HepG2 (cell line): Measurements from ENCODE around the gene SPG7. TPM values are rescaled to one million over a fixed set of nuclear protein-coding genes. Genes with fewer than 3 reads are reported as not detected.

Source experiments
- BRCA1 ChIP-seq: sonication (generic); formaldehyde crosslinking; IDR thresholded peaks from 2 replicates; pipeline ENCODE4 v1.4.0; 2020; ENCODE audit warnings: missing genetic modification reagents
- CEBPG ChIP-seq: IDR thresholded peaks from 2 replicates; pipeline ENCODE4 v1.6.1; 2016
- CENPT ChIP-seq: sonication (generic); formaldehyde crosslinking; IDR thresholded peaks from 2 replicates; pipeline ENCODE4 v1.8.0; 2022; ENCODE audit warnings: low read depth, mild to moderate bottlenecking, moderate library complexity, missing genetic modification reagents
- ELF1 ChIP-seq: sonication (generic); formaldehyde crosslinking; IDR thresholded peaks from 2 replicates; pipeline ENCODE4 v1.4.0; 2020; ENCODE audit warnings: missing genetic modification reagents
- NAIF1 ChIP-seq: sonication (generic); formaldehyde crosslinking; IDR thresholded peaks from 2 replicates; pipeline ENCODE4 v1.5.0; 2020; ENCODE audit warnings: mild to moderate bottlenecking, missing genetic modification reagents, borderline replicate concordance
- PAF1 ChIP-seq: IDR thresholded peaks from 2 replicates; pipeline ENCODE4 v1.6.1; 2016; ENCODE audit warnings: missing genetic modification reagents, missing compliant biosample characterization
- PHF8 ChIP-seq: sonication (generic); formaldehyde crosslinking; IDR thresholded peaks from 2 replicates; pipeline ENCODE4 v1.5.0; 2020; ENCODE audit warnings: missing genetic modification reagents
- SOX13 ChIP-seq, 3 experiments: fragments of 450-650 bp in 1 of 3; sonication (generic) in 1 of 3; formaldehyde crosslinking in 1 of 3; IDR thresholded peaks in 2 of 3; conservative IDR thresholded peaks in 1 of 3; 2 replicates each; pipeline versions ENCODE4 v1.5.0 to v1.6.1; 2016 to 2020; ENCODE audit warnings: antibody characterized with exemption in 1 of 3, mild to moderate bottlenecking in 1 of 3, missing compliant biosample characterization in 1 of 3, missing genetic modification reagents in 1 of 3, moderate library complexity in 1 of 3
- ZNF180 ChIP-seq: sonication (generic); formaldehyde crosslinking; IDR thresholded peaks from 2 replicates; pipeline ENCODE4 v1.4.0; 2020; ENCODE audit warnings: low read depth, missing genetic modification reagents, borderline replicate concordance
- ZNF616 ChIP-seq: sonication (generic); formaldehyde crosslinking; IDR thresholded peaks from 2 replicates; pipeline ENCODE4 v1.5.0; 2020; ENCODE audit warnings: low read depth, mild to moderate bottlenecking, missing genetic modification reagents
- ZNF747 ChIP-seq: sonication (generic); formaldehyde crosslinking; IDR thresholded peaks from 2 replicates; pipeline ENCODE4 v1.8.1; 2023; ENCODE audit warnings: missing genetic modification reagents, mild to moderate bottlenecking, borderline replicate concordance
- ZSCAN20 ChIP-seq: sonication (generic); formaldehyde crosslinking; IDR thresholded peaks from 2 replicates; pipeline ENCODE4 v1.4.0; 2020; ENCODE audit warnings: missing genetic modification reagents, mild to moderate bottlenecking, borderline replicate concordance
- polyA plus RNA-seq, 8 experiments: library from polyadenylated mRNA; depleted of rRNA in 3 of 8; stranded (reverse) in 7 of 8; unstranded in 1 of 8; fragments of >200 nt; fragmentation: Illumina TruSeq in 4 of 8; extraction: Trizol in 4 of 8; gene quantifications; 2 replicates each; pipeline versions ENCODE4 v1.2.1 to v1.2.3, GENCODE V29; 2011 to 2016; ENCODE audit warnings: low read depth in 4 of 8, missing spikeins in 1 of 8, mixed read lengths in 1 of 8; ENCODE audit not compliant: insufficient read depth in 1 of 8
- total RNA-seq, 5 experiments: library from RNA; depleted of rRNA; stranded (reverse); fragments of >200 nt; fragmentation: Illumina TruSeq; extraction: Trizol; gene quantifications; 2 replicates each; pipeline ENCODE4 v1.2.3, GENCODE V29; 2016; ENCODE audit warnings: low read depth in 1 of 5
- TF ChIP-seq, protein P1 (sequence below): IDR thresholded peaks from 2 replicates; pipeline ENCODE4 v1.4.0; 2020; ENCODE audit warnings: mild to moderate bottlenecking, missing genetic modification reagents
- TF ChIP-seq, protein P2 (sequence below): IDR thresholded peaks from 2 replicates; pipeline ENCODE4 v1.6.1; 2016; ENCODE audit warnings: low read depth, borderline replicate concordance
- TF ChIP-seq, protein P3 (sequence below), 2 experiments: sonication (generic) in 1 of 2; formaldehyde crosslinking in 1 of 2; IDR thresholded peaks; 2 replicates each; pipeline versions ENCODE4 v1.4.0 to v1.6.1; 2018 to 2020; ENCODE audit warnings: missing genetic modification reagents in 2 of 2, borderline replicate concordance in 1 of 2, low read depth in 1 of 2, mild to moderate bottlenecking in 1 of 2, missing biosample characterization in 1 of 2
- TF ChIP-seq, protein P4 (sequence below): IDR thresholded peaks from 2 replicates; pipeline ENCODE4 v1.6.1; 2016
- TF ChIP-seq, protein P5 (sequence below): sonication (generic); formaldehyde crosslinking; IDR thresholded peaks from 2 replicates; pipeline ENCODE4 v1.5.1; 2020; ENCODE audit warnings: mild to moderate bottlenecking, missing genetic modification reagents

SPG7 gene
- total and polyA plus RNA-seq, 2 of the 13 experiments (the other 11 are each of a cell fraction or from before 2014, with no cell fraction given): 66.0 to 136 TPM

DNA sequence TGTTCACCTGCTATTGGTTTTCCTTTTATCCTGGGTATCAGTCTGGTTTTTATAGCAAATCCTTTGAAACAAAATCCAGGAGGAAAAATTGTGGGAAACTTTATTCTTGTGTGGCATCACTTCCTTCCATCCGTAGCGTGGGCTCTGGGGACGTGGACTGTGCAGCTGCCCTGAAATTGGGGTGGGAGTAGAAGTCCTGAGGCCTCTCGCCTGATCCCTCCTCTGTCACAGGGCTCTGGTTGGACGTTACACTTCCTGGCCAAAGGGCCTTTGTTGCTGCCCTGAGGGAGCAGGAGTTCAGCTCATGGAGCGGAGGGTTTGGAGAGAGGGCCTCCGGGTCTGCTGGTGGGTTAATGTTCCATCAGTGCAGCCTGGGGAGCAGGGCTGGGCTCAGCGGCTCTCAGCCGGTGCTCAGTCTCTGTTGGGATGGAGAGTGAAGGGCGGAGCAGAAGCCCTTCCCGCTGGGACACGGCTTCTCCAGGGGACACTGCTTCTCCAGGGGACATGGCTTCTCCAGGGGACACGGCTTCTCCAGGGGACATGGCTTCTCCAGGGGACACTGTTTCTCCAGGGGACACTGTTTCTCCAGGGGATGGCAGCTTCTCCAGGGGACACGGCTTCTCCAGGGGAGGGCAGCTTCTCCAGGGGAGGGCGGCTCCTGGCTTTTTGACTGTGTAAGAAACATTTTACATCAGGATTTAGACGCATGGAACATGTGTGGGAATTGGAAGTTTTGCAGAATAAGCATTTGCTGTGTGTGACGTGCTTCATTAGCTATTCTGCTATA is 37.0 kb downstream of the SPG7 start (continued):
- TF ChIP-seq, protein P1, sequence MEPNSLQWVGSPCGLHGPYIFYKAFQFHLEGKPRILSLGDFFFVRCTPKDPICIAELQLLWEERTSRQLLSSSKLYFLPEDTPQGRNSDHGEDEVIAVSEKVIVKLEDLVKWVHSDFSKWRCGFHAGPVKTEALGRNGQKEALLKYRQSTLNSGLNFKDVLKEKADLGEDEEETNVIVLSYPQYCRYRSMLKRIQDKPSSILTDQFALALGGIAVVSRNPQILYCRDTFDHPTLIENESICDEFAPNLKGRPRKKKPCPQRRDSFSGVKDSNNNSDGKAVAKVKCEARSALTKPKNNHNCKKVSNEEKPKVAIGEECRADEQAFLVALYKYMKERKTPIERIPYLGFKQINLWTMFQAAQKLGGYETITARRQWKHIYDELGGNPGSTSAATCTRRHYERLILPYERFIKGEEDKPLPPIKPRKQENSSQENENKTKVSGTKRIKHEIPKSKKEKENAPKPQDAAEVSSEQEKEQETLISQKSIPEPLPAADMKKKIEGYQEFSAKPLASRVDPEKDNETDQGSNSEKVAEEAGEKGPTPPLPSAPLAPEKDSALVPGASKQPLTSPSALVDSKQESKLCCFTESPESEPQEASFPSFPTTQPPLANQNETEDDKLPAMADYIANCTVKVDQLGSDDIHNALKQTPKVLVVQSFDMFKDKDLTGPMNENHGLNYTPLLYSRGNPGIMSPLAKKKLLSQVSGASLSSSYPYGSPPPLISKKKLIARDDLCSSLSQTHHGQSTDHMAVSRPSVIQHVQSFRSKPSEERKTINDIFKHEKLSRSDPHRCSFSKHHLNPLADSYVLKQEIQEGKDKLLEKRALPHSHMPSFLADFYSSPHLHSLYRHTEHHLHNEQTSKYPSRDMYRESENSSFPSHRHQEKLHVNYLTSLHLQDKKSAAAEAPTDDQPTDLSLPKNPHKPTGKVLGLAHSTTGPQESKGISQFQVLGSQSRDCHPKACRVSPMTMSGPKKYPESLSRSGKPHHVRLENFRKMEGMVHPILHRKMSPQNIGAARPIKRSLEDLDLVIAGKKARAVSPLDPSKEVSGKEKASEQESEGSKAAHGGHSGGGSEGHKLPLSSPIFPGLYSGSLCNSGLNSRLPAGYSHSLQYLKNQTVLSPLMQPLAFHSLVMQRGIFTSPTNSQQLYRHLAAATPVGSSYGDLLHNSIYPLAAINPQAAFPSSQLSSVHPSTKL (CRISPR knock-in tag): peak; percentile 29; the same call in 1 of the 2 replicates
- TF ChIP-seq CENPT (CRISPR knock-in tag): no peak
- TF ChIP-seq, protein P2, sequence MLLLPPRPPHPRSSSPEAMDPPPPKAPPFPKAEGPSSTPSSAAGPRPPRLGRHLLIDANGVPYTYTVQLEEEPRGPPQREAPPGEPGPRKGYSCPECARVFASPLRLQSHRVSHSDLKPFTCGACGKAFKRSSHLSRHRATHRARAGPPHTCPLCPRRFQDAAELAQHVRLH: 0 out of 2 replicates have a peak, but pooled peaks have one; percentile 29
- TF ChIP-seq, protein P3, sequence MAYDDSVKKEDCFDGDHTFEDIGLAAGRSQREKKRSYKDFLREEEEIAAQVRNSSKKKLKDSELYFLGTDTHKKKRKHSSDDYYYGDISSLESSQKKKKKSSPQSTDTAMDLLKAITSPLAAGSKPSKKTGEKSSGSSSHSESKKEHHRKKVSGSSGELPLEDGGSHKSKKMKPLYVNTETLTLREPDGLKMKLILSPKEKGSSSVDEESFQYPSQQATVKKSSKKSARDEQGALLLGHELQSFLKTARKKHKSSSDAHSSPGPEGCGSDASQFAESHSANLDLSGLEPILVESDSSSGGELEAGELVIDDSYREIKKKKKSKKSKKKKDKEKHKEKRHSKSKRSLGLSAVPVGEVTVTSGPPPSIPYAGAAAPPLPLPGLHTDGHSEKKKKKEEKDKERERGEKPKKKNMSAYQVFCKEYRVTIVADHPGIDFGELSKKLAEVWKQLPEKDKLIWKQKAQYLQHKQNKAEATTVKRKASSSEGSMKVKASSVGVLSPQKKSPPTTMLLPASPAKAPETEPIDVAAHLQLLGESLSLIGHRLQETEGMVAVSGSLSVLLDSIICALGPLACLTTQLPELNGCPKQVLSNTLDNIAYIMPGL (CRISPR knock-in tag; IDR thresholded peaks at IDR 0.05; ENCODE audit: borderline replicate concordance in 1 of 2, low read depth in 1 of 2): peak in 1 of 2 experiments; percentile 20; a peak in 1 of 4 replicates
- TF ChIP-seq, protein P4, sequence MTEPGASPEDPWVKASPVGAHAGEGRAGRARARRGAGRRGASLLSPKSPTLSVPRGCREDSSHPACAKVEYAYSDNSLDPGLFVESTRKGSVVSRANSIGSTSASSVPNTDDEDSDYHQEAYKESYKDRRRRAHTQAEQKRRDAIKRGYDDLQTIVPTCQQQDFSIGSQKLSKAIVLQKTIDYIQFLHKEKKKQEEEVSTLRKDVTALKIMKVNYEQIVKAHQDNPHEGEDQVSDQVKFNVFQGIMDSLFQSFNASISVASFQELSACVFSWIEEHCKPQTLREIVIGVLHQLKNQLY (CRISPR knock-in tag): peak; percentile 84
- peak; percentile 44; the same call in 1 of the 2 replicates for TF ChIP-seq PHF8 (CRISPR knock-in tag)
- TF ChIP-seq, protein P5, sequence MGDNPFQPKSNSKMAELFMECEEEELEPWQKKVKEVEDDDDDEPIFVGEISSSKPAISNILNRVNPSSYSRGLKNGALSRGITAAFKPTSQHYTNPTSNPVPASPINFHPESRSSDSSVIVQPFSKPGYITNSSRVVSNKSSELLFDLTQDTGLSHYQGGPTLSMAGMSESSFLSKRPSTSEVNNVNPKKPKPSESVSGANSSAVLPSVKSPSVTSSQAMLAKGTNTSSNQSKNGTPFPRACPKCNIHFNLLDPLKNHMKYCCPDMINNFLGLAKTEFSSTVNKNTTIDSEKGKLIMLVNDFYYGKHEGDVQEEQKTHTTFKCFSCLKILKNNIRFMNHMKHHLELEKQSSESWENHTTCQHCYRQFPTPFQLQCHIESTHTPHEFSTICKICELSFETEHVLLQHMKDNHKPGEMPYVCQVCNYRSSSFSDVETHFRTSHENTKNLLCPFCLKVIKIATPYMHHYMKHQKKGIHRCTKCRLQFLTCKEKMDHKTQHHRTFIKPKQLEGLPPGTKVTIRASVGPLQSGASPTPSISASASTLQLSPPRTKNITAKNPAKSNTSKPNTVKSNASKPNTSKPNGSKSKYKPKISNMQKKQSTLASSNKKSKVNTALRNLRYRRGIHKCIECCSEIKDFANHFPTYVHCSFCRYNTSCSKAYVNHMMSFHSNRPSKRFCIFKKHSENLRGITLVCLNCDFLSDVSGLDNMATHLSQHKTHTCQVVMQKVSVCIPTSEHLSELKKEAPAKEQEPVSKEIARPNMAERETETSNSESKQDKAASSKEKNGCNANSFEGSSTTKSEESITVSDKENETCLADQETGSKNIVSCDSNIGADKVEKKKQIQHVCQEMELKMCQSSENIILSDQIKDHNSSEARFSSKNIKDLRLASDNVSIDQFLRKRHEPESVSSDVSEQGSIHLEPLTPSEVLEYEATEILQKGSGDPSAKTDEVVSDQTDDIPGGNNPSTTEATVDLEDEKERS (CRISPR knock-in tag): peak; percentile 77; the same call in 1 of the 2 replicates
- TF ChIP-seq BRCA1 (CRISPR knock-in tag): no peak
- peak; percentile 62 for TF ChIP-seq ELF1 (CRISPR knock-in tag)
- TF ChIP-seq ZSCAN20 (CRISPR knock-in tag): 0 out of 2 replicates have a peak, but pooled peaks have one; percentile 49
- TF ChIP-seq NAIF1 (CRISPR knock-in tag): no peak
- peak; percentile 28; the same call in 1 of the 2 replicates for TF ChIP-seq ZNF616 (CRISPR knock-in tag)
- peak; percentile 50 for TF ChIP-seq ZNF747 (CRISPR knock-in tag)
- no peak for TF ChIP-seq SOX13 (IDR thresholded peaks at IDR 0.05)
- no peak; a peak in 1 of 4 replicates for TF ChIP-seq SOX13 (CRISPR knock-in tag; conservative IDR thresholded peaks at IDR 0.05 in 1 of 2, IDR thresholded peaks at IDR 0.05 in 1 of 2)
- 0 out of 2 replicates have a peak, but pooled peaks have one; percentile 18 for TF ChIP-seq CEBPG (CRISPR knock-in tag)
- no peak for TF ChIP-seq PAF1
- TF ChIP-seq ZNF180 (CRISPR knock-in tag): no peak; the same call in 1 of the 2 replicates
